Activated naive CD8-positive, alpha-beta T cell treated with anti-CD3 and anti-CD28 coated beads, Interleukin-2, amount 10 ng/mL, durations not matched to agents 7 days and 5 days (primary cell): ENCODE data around the gene DNAH10. TPM values are rescaled to one million over a fixed set of nuclear protein-coding genes. Genes with fewer than 3 reads are reported as not detected.
"Not testable (repeated sequence)": the region's sequence is repeated elsewhere in the genome, so short reads cannot be mapped to it uniquely, and the experiment has no call there.

ENCODE experiments used
- ATAC-seq: fragments of 150-1000 bp; cut with Tn5 transposase; one replicate; pipeline ENCODE4 v1.10.0; 2021; ENCODE audit warnings: low read depth, moderate library complexity
- POLR2A ChIA-PET: fragments of 350-600 bp; sonication (Branson Sonifier 250); formaldehyde crosslinking; loops from one replicate; lab custom pipeline; 2021; ENCODE audit warnings: antibody characterized with exemption; lab: Charles Lee
- DNase-seq: peaks from one replicate; pipeline ENCODE4 v3.0.0; 2021
- H3K27ac Mint-ChIP-seq: one replicate; pipeline ENCODE4 v1.8.0; 2022; ENCODE audit warnings: mild to moderate bottlenecking, mixed read lengths
- H3K27me3 Mint-ChIP-seq: one replicate; pipeline ENCODE4 v1.8.0; 2022; ENCODE audit warnings: mild to moderate bottlenecking, moderate library complexity, mixed read lengths
- H3K36me3 Mint-ChIP-seq: one replicate; pipeline ENCODE4 v1.8.0; 2021; ENCODE audit warnings: mild to moderate bottlenecking, mixed read lengths
- H3K4me1 Mint-ChIP-seq: one replicate; pipeline ENCODE4 v1.8.0; 2021; ENCODE audit warnings: mixed read lengths
- H3K4me3 Mint-ChIP-seq: one replicate; pipeline ENCODE4 v1.8.0; 2022; ENCODE audit warnings: mild to moderate bottlenecking, moderate library complexity, mixed read lengths
- H3K9me3 Mint-ChIP-seq: one replicate; pipeline ENCODE4 v1.8.0; 2021; ENCODE audit warnings: mixed read lengths
- total RNA-seq, 2 experiments: library from RNA; stranded (reverse); gene quantifications; one replicate each; pipeline ENCODE4 v1.2.3, GENCODE V29; 2021

Gene DNAH10
- total RNA-seq, 2 experiments from 2014 or later: 0.28 to 0.34 TPM

GRCh38 chr12:123903301-123904065 lies 141.4 kb downstream of the DNAH10 start:
- no peaks in the 10 kb centered on the region for H3K9me3 Mint-ChIP-seq
- no peaks in the 10 kb centered on the region for H3K36me3 Mint-ChIP-seq
- ATAC-seq: no peak
- peaks cover 9% of the 10 kb centered on the region for H3K27me3 Mint-ChIP-seq
- H3K4me1 Mint-ChIP-seq: peaks cover 9% of the 10 kb centered on the region
- DNase-seq: no peak
- POLR2A ChIA-PET: interaction anchor here (0.6 to 1.1 kb wide), 2 partner anchors 34 to 211 kb away, joined by 3 to 4 read pairs; no protein-coding TSS in a partner anchor
- no peak overlapping the region for H3K4me3 Mint-ChIP-seq
- H3K27ac Mint-ChIP-seq: no peak overlapping the region

GRCh38 chr12:123905319-123905925 lies 143.3 kb downstream of the DNAH10 start:
- POLR2A ChIA-PET: interaction anchor here (0.6 kb wide), 1 partner anchor 25 kb away, joined by 3 read pairs; no protein-coding TSS in a partner anchor
- DNase-seq: peak; percentile 44
- Mint-ChIP-seq H3K4me3 (no peak overlapping the region), H3K4me1 (peaks cover 9% of the 10 kb centered on the region), H3K9me3 (no peaks in the 10 kb centered on the region), H3K27ac (no peak overlapping the region), H3K27me3 (peaks cover 9% of the 10 kb centered on the region), H3K36me3 (no peaks in the 10 kb centered on the region)
- ATAC-seq: peak; percentile 31

- no peak for ATAC-seq
- no peaks in the 10 kb centered on the region for H3K9me3 Mint-ChIP-seq
- peaks cover 6% of the 10 kb centered on the region for H3K4me1 Mint-ChIP-seq
- H3K36me3 Mint-ChIP-seq: no peaks in the 10 kb centered on the region
- no peak overlapping the region for H3K27ac Mint-ChIP-seq
- no peak for DNase-seq
- H3K27me3 Mint-ChIP-seq: peaks cover 5% of the 10 kb centered on the region
- POLR2A ChIA-PET: no interaction called here
- no peak overlapping the region for H3K4me3 Mint-ChIP-seq
Observed at GRCh38 chr12:123906711-123907420, 144.8 kb downstream of the DNAH10 start.

- Mint-ChIP-seq H3K4me1 (peaks cover 6% of the 10 kb centered on the region), H3K27ac (no peak overlapping the region), H3K27me3 (peaks cover 3% of the 10 kb centered on the region), H3K36me3 (no peaks in the 10 kb centered on the region), H3K9me3 (no peaks in the 10 kb centered on the region), H3K4me3 (no peak overlapping the region)
- ATAC-seq: no peak
- DNase-seq: no peak
- POLR2A ChIA-PET: no interaction called here
Observed at GRCh38 chr12:123907726-123908476, 145.8 kb downstream of the DNAH10 start.

GRCh38 chr12:123908884-123909725 lies 147.0 kb downstream of the DNAH10 start:
- H3K4me1 Mint-ChIP-seq: peaks cover 6% of the 10 kb centered on the region
- DNase-seq: no peak
- ATAC-seq: no peak
- H3K36me3 Mint-ChIP-seq: no peaks in the 10 kb centered on the region
- H3K27me3 Mint-ChIP-seq: peaks cover 3% of the 10 kb centered on the region
- H3K4me3 Mint-ChIP-seq: no peak overlapping the region
- POLR2A ChIA-PET: no interaction called here
- no peak overlapping the region for H3K27ac Mint-ChIP-seq
- H3K9me3 Mint-ChIP-seq: no peaks in the 10 kb centered on the region

GRCh38 chr12:123910057-123910456 lies 148.0 kb downstream of the DNAH10 start:
- POLR2A ChIA-PET: no interaction called here
- Mint-ChIP-seq H3K4me1 (peaks cover 5% of the 10 kb centered on the region), H3K9me3 (no peaks in the 10 kb centered on the region), H3K27me3 (peaks cover 2% of the 10 kb centered on the region), H3K36me3 (no peaks in the 10 kb centered on the region), H3K27ac (no peak overlapping the region), H3K4me3 (no peak overlapping the region)
- no peak for DNase-seq
- no peak for ATAC-seq

GRCh38 chr12:123910761-123911193 lies 148.7 kb downstream of the DNAH10 start:
- no peaks in the 10 kb centered on the region for H3K4me1 Mint-ChIP-seq
- DNase-seq (no peak), ATAC-seq (peak; percentile 20)
- H3K27ac Mint-ChIP-seq: no peak overlapping the region
- no peak overlapping the region for H3K4me3 Mint-ChIP-seq
- H3K27me3 Mint-ChIP-seq: no peaks in the 10 kb centered on the region
- no peaks in the 10 kb centered on the region for H3K9me3 Mint-ChIP-seq
- POLR2A ChIA-PET: no interaction called here
- no peaks in the 10 kb centered on the region for H3K36me3 Mint-ChIP-seq

GRCh38 chr12:123911672-123912409 lies 149.7 kb downstream of the DNAH10 start:
- H3K4me3 Mint-ChIP-seq, H3K4me1 Mint-ChIP-seq, H3K27ac Mint-ChIP-seq, ATAC-seq, DNase-seq, H3K27me3 Mint-ChIP-seq, POLR2A ChIA-PET, H3K36me3 Mint-ChIP-seq, H3K9me3 Mint-ChIP-seq: not testable (repeated sequence)

- DNase-seq (no peak), ATAC-seq (peak; percentile 16)
- peaks cover 3% of the 10 kb centered on the region for H3K4me1 Mint-ChIP-seq
- no peak overlapping the region for H3K4me3 Mint-ChIP-seq
- POLR2A ChIA-PET: no interaction called here
- no peaks in the 10 kb centered on the region for H3K9me3 Mint-ChIP-seq
- H3K36me3 Mint-ChIP-seq: no peaks in the 10 kb centered on the region
- no peaks in the 10 kb centered on the region for H3K27me3 Mint-ChIP-seq
- no peak overlapping the region for H3K27ac Mint-ChIP-seq
Observed at GRCh38 chr12:123912415-123913380, 150.6 kb downstream of the DNAH10 start.

GRCh38 chr12:123914726-123915333 lies 152.7 kb downstream of the DNAH10 start:
- Mint-ChIP-seq H3K4me3 (no peak overlapping the region), H3K36me3 (no peaks in the 10 kb centered on the region), H3K4me1 (peaks cover 3% of the 10 kb centered on the region), H3K9me3 (no peaks in the 10 kb centered on the region), H3K27ac (no peak overlapping the region), H3K27me3 (no peaks in the 10 kb centered on the region)
- DNase-seq (no peak), ATAC-seq (no peak)
- POLR2A ChIA-PET: no interaction called here

- Mint-ChIP-seq H3K27me3 (peaks cover 2% of the 10 kb centered on the region), H3K36me3 (no peaks in the 10 kb centered on the region), H3K9me3 (no peaks in the 10 kb centered on the region), H3K4me1 (peaks cover 3% of the 10 kb centered on the region), H3K27ac (no peak overlapping the region), H3K4me3 (no peak overlapping the region)
- ATAC-seq (peak; percentile 49), DNase-seq (no peak)
- POLR2A ChIA-PET: no interaction called here
Observed at GRCh38 chr12:123916729-123917128, 154.6 kb downstream of the DNAH10 start.
